Trophoblast cell (in vitro differentiated cells and primary cell): Measurements from ENCODE around the gene DHX34.
A peak's percentile ranks its signal among the peaks of the same experiment; 100 is the strongest.

Experiments used
- DNase-seq, 2 donors: peaks; one replicate each; pipeline ENCODE4 v3.0.0-alpha.2; 2016
- H2AFZ ChIP-seq: 2 replicates; pipeline ENCODE4 v1.6.1; 2013; ENCODE audit warnings: low read length, moderate library complexity, mild to moderate bottlenecking; ENCODE audit not compliant: insufficient read depth, poor library complexity
- H2AK5ac ChIP-seq: 2 replicates; pipeline ENCODE4 v1.6.1; 2013; ENCODE audit warnings: mild to moderate bottlenecking, low read length
- H2BK120ac ChIP-seq: 2 replicates; pipeline ENCODE4 v1.6.1; 2013; ENCODE audit warnings: low read length, mild to moderate bottlenecking, moderate library complexity; ENCODE audit not compliant: insufficient read depth, poor library complexity
- H2BK12ac ChIP-seq: 2 replicates; pipeline ENCODE4 v1.6.1; 2013; ENCODE audit warnings: mild to moderate bottlenecking, low read length, moderate library complexity
- H2BK5ac ChIP-seq: 2 replicates; pipeline ENCODE4 v1.6.1; 2013; ENCODE audit warnings: low read length, low read depth, moderate library complexity, mild to moderate bottlenecking; ENCODE audit not compliant: poor library complexity
- H3K14ac ChIP-seq: 2 replicates; pipeline ENCODE4 v1.6.1; 2013; ENCODE audit warnings: mild to moderate bottlenecking, low read length
- H3K18ac ChIP-seq: 2 replicates; pipeline ENCODE4 v1.6.1; 2013; ENCODE audit warnings: mild to moderate bottlenecking, low read length
- H3K23ac ChIP-seq: 2 replicates; pipeline ENCODE4 v1.6.1; 2013; ENCODE audit warnings: low read length
- H3K27ac ChIP-seq: 2 replicates; pipeline ENCODE4 v1.5.1; 2013; ENCODE audit warnings: low read depth, mild to moderate bottlenecking, inconsistent platforms, low read length, moderate library complexity
- H3K27me3 ChIP-seq: 2 replicates; pipeline ENCODE4 v1.6.1; 2013; ENCODE audit warnings: inconsistent platforms, mild to moderate bottlenecking, low read length, moderate library complexity; ENCODE audit not compliant: insufficient read depth
- H3K36me3 ChIP-seq, 2 experiments: 1 replicate in 1 of 2; 2 replicates in 1 of 2; pipeline ENCODE4 v1.6.1; 2013; ENCODE audit warnings: low read length in 2 of 2, mild to moderate bottlenecking in 2 of 2, moderate library complexity in 1 of 2; ENCODE audit not compliant: insufficient read depth in 2 of 2, control insufficient read depth in 1 of 2
- H3K4ac ChIP-seq: 2 replicates; pipeline ENCODE4 v1.6.1; 2013; ENCODE audit warnings: low read depth, mild to moderate bottlenecking, low read length, moderate library complexity
- H3K4me1 ChIP-seq, 2 experiments: 1 replicate in 1 of 2; 2 replicates in 1 of 2; pipeline ENCODE4 v1.6.1; 2013; ENCODE audit warnings: low read length in 2 of 2, mild to moderate bottlenecking in 2 of 2, moderate library complexity in 1 of 2; ENCODE audit not compliant: insufficient read depth in 2 of 2, control insufficient read depth in 1 of 2
- H3K4me2 ChIP-seq: 2 replicates; pipeline ENCODE4 v1.6.1; 2013; ENCODE audit warnings: inconsistent platforms, mild to moderate bottlenecking, low read length, moderate library complexity
- H3K4me3 ChIP-seq: 2 replicates; pipeline ENCODE4 v1.5.1; 2013; ENCODE audit warnings: mild to moderate bottlenecking, low read depth, low read length, inconsistent platforms
- H3K79me1 ChIP-seq: one replicate; pipeline ENCODE4 v1.6.1; 2013; ENCODE audit warnings: low read length
- H3K79me2 ChIP-seq: 2 replicates; pipeline ENCODE4 v1.6.1; 2013; ENCODE audit warnings: low read length, mild to moderate bottlenecking; ENCODE audit not compliant: control insufficient read depth, insufficient read depth, poor library complexity
- H3K9ac ChIP-seq: 2 replicates; pipeline ENCODE4 v1.6.1; 2013; ENCODE audit warnings: mild to moderate bottlenecking, low read length
- H3K9me3 ChIP-seq: 2 replicates; pipeline ENCODE4 v1.6.1; 2013; ENCODE audit warnings: low read depth, mild to moderate bottlenecking, control low read depth, inconsistent platforms, low read length; ENCODE audit not compliant: insufficient read depth
- H4K12ac ChIP-seq: 2 replicates; pipeline ENCODE4 v1.6.1; 2013; ENCODE audit warnings: low read depth, mild to moderate bottlenecking, low read length, moderate library complexity
- H4K8ac ChIP-seq: 2 replicates; pipeline ENCODE4 v1.6.1; 2013; ENCODE audit warnings: low read depth, mild to moderate bottlenecking, low read length, moderate library complexity
- H4K91ac ChIP-seq: one replicate; pipeline ENCODE4 v1.6.1; 2013; ENCODE audit warnings: low read depth, mild to moderate bottlenecking, low read length, moderate library complexity
- WGBS: extraction: QIAGEN DNeasy Blood & Tissue Kit; methylation state at CpG from one replicate; pipeline ENCODE4 v1.1.7; 2013; ENCODE audit warnings: missing lambda C conversion rate; ENCODE audit not compliant: insufficient read length, insufficient coverage; ENCODE audit errors: extremely low coverage; 5-methylcytosine and 5-hydroxymethylcytosine counted together

DHX34 gene

GRCh38 chr19:47303966-47304365, 45.1 kb upstream of the DHX34 start:
- Histone ChIP-seq H3K27me3 (no peaks in the 10 kb centered on the region), H3K9me3 (no peaks in the 10 kb centered on the region), H3K79me2 (no peaks in the 10 kb centered on the region), H2BK5ac (no peak overlapping the region), H3K9ac (no peak overlapping the region), H4K12ac (no peak overlapping the region), H2BK12ac (no peak overlapping the region), H3K4me3 (no peak overlapping the region), H2AFZ (no peak overlapping the region), H3K4me2 (no peak overlapping the region), H2AK5ac (no peak overlapping the region), H3K4me1 (peaks cover 0 to 2% of the 10 kb centered on the region in 2 experiments), H3K36me3 (no peaks in the 10 kb centered on the region), H3K27ac (no peak overlapping the region), H3K79me1 (no peaks in the 10 kb centered on the region), H2BK120ac (no peak overlapping the region), H4K91ac (no peak overlapping the region), H3K18ac (no peak overlapping the region), H3K4ac (no peak overlapping the region), H3K14ac (no peak overlapping the region), H4K8ac (no peak overlapping the region), H3K23ac (no peak overlapping the region)
- no peak for DNase-seq
- WGBS, result no CpG with 5 or more reads among the region's 6 CpGs

- H3K9me3 ChIP-seq, result no peaks in the 10 kb centered on the region
- H3K4me3 ChIP-seq, result no peak overlapping the region
- H4K12ac ChIP-seq, result no peak overlapping the region
- WGBS, result no CpG with 5 or more reads among the region's 14 CpGs
- H3K4me2 ChIP-seq, result no peak overlapping the region
- no peak overlapping the region for H2AFZ ChIP-seq
- no peak overlapping the region for H3K27ac ChIP-seq
- H3K9ac ChIP-seq, result no peak overlapping the region
- no peaks in the 10 kb centered on the region for H3K36me3 ChIP-seq
- H3K27me3 ChIP-seq, result no peaks in the 10 kb centered on the region
- no peak overlapping the region for H2BK120ac ChIP-seq
- H2AK5ac ChIP-seq, result no peak overlapping the region
- no peak overlapping the region for H4K91ac ChIP-seq
- H3K4ac ChIP-seq, result no peak overlapping the region
- H4K8ac ChIP-seq, result no peak overlapping the region
- H3K14ac ChIP-seq, result no peak overlapping the region
- DNase-seq, result peak; percentile 91 to 99
- no peak overlapping the region for H3K18ac ChIP-seq
- no peaks in the 10 kb centered on the region for H3K79me1 ChIP-seq
- H3K4me1 ChIP-seq, result peaks cover 0 to 2% of the 10 kb centered on the region in 2 experiments
- H2BK12ac ChIP-seq, result no peak overlapping the region
- H3K79me2 ChIP-seq, result no peaks in the 10 kb centered on the region
- H2BK5ac ChIP-seq, result no peak overlapping the region
- no peak overlapping the region for H3K23ac ChIP-seq
Observed at GRCh38 chr19:47305309-47305751, 43.8 kb upstream of the DHX34 start.

- no peak overlapping the region for H3K4me2 ChIP-seq
- no peak overlapping the region for H3K9ac ChIP-seq
- H3K18ac ChIP-seq, result no peak overlapping the region
- H3K79me1 ChIP-seq, result no peaks in the 10 kb centered on the region
- no peaks in the 10 kb centered on the region for H3K9me3 ChIP-seq
- no peak overlapping the region for H3K27ac ChIP-seq
- no peak overlapping the region for H3K4ac ChIP-seq
- H2AK5ac ChIP-seq, result no peak overlapping the region
- H3K27me3 ChIP-seq, result no peaks in the 10 kb centered on the region
- no peaks in the 10 kb centered on the region for H3K36me3 ChIP-seq
- H2AFZ ChIP-seq, result no peak overlapping the region
- H2BK12ac ChIP-seq, result no peak overlapping the region
- H3K23ac ChIP-seq, result no peak overlapping the region
- peaks cover 0 to 2% of the 10 kb centered on the region in 2 experiments for H3K4me1 ChIP-seq
- WGBS, result no CpG with 5 or more reads among the region's 3 CpGs
- no peak overlapping the region for H4K12ac ChIP-seq
- no peak overlapping the region for H4K8ac ChIP-seq
- H4K91ac ChIP-seq, result no peak overlapping the region
- H2BK120ac ChIP-seq, result no peak overlapping the region
- H3K14ac ChIP-seq, result no peak overlapping the region
- H3K79me2 ChIP-seq, result no peaks in the 10 kb centered on the region
- no peak overlapping the region for H2BK5ac ChIP-seq
- no peak overlapping the region for H3K4me3 ChIP-seq
- DNase-seq, result no peak
Observed at GRCh38 chr19:47306303-47306702, 42.8 kb upstream of the DHX34 start.

GRCh38 chr19:47309038-47309437, 40.1 kb upstream of the DHX34 start:
- H3K4ac ChIP-seq, result no peak overlapping the region
- H3K18ac ChIP-seq, result no peak overlapping the region
- no peak overlapping the region for H3K23ac ChIP-seq
- H4K91ac ChIP-seq, result no peak overlapping the region
- no peaks in the 10 kb centered on the region for H3K27me3 ChIP-seq
- no peak overlapping the region for H3K4me3 ChIP-seq
- no peak overlapping the region for H4K12ac ChIP-seq
- no peak overlapping the region for H2AFZ ChIP-seq
- no peak overlapping the region for H2BK5ac ChIP-seq
- no peak overlapping the region for H3K4me2 ChIP-seq
- no CpG with 5 or more reads among the region's 8 CpGs for WGBS
- H3K36me3 ChIP-seq, result no peaks in the 10 kb centered on the region
- no peak overlapping the region for H3K27ac ChIP-seq
- no peak for DNase-seq
- no peak overlapping the region for H3K14ac ChIP-seq
- no peak overlapping the region for H2BK12ac ChIP-seq
- H3K79me1 ChIP-seq, result no peaks in the 10 kb centered on the region
- H3K9ac ChIP-seq, result no peak overlapping the region
- H2AK5ac ChIP-seq, result no peak overlapping the region
- no peaks in the 10 kb centered on the region for H3K9me3 ChIP-seq
- H2BK120ac ChIP-seq, result no peak overlapping the region
- H3K79me2 ChIP-seq, result no peaks in the 10 kb centered on the region
- H3K4me1 ChIP-seq, result peaks cover 0 to 2% of the 10 kb centered on the region in 2 experiments
- H4K8ac ChIP-seq, result no peak overlapping the region
